Mucosa of gallbladder (tissue), 1 donor: ENCODE results near the gene PDHX. TPM values are rescaled to one million over a fixed set of nuclear protein-coding genes. Genes with fewer than 3 reads are reported as not detected.
A peak's percentile ranks its signal among the peaks of the same experiment; 100 is the strongest.
"Not testable (repeated sequence)": the region's sequence is repeated elsewhere in the genome, so short reads cannot be mapped to it uniquely, and the experiment has no call there.

Experiments used
- DNase-seq: peaks from one replicate; pipeline ENCODE4 v3.0.0-alpha.2; 2020; ENCODE audit warnings: low spot score
- total RNA-seq: library from RNA; stranded (reverse); gene quantifications from one replicate; pipeline ENCODE4 v1.2.1, GENCODE V29; 2021
- donor health status: DM: no; HTN: no; CAD: no.

Gene PDHX
- 40.4 TPM for total RNA-seq

DNA sequence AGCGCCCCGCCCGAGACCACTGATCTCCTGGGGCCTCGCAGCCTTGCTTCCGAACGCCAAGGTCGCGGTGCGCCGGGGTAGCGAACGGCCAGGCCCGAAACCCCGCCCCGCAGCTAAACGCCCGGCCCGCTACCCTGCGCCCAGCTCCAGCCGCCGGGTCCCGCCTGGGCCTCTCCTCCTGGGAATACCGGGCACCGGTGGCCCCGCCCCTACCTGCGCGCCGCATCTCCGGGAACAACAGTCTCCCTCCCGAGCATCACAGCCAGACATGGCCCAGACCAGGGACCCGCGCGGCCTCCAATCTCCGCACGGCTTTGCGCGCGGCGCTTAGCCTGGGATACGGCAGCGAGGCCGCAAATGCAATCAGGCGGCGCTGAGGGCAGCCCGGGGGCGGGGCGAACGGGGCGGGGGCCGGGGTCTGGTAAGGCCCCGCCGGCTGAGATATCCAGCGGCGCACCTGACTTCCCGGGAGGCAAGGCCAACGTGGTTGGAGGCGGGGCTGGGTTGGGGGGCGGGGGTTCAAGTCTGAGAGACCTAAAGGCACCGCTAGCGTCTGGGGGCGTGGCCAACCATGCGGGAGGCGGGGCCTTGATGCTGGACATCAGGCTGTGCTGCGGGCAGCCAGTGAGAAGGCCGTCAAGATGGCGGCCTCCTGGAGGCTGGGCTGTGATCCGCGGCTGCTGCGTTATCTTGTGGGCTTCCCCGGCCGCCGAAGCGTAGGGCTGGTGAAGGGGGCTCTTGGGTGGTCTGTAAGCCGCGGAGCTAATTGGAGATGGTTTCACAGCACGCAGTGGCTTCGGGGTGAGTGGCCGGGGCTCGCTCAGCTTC, at the start of gene PDHX, which contains the start of gene APIP:
Gene PDHX, plus strand, starts transcription at position 604 of the 828 bp plus-strand sequence. Its CDS starts 38 bp downstream, at position 642.
Gene APIP, minus strand, starts transcription at position 365 of the 828 bp plus-strand sequence. Its CDS starts 95 bp downstream, at position 270.
- DNase-seq = peak; percentile 100

GRCh38 chr11:34869425-34869824, 47.0 kb upstream of the PDHX start:
- no peak for DNase-seq

DNA sequence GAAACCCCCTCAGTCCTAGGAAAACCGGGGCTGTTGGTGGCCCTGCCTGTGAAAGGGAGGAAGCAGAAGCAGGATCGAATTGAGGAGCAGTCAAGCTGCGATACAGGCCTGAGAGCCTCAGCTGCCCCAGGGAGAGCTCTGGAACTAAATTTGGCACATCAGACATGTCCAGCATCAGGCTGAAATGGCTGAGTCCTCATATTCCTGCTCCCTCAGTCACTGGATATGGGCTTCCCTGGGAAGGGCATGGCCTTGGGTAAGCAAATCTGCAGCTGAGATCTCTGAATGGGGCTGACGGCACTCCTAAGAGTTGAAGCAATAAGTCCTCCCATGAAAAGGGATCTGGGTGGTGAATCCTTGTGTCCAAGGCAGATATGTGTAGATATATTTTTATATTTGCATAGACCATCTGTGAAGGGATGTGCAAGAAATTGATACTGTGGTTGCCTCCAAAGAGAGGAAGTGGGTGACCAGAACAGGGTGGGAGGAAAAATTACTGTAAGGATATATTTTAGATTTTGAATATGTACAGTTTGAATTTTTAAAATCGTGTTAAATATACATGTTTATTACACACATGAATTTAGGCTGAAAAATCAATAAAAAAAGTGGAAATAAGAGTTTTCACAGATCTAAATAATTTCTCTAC, 45.7 kb upstream of the PDHX start:
- no peak for DNase-seq

DNA sequence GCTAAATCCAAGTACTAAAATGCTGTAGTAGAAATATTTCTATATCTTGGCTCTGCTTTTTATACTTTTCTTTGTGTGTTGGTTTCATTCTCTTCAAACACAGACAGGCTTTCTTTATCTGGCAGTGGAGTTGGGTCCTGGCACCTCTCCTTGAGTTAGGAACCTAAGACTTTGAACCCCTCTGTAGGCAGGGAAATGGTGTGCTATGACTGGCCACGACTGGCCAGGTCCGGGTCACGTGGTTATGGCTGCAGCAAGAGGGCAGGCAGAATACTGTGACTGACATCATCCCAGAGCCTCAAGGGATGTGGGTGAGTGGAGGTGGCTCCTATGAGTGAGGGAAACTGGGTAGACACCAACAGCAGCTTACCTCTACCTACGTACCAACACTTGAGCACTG, 42.2 kb upstream of the PDHX start:
- DNase-seq = no peak

DNA sequence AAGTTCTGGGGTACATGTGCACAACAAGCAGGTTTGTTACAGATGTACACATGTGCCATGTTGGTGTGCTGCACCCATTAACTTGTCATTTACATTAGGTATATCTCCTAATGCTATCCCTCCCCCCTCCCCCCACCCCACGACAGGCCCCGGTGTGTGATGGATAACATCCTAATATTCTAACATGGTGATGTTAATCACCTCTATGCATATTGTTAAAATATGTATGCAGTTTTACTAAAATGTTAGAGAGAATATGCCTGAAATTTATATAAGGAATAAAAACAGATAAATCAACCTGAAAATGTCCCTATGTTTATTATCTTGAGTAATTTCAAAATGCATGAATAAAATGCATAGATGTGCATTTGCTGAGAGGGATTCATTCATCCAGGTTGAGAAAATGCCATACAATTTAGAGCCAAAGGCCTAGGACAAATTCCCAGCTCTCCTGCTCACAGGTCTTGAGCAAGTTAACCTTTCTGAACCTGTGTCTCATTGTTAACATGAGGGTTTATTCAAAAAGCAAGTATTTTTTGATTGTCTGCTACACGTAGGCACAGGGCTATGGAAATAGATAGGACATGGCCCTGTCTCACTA, 38.9 kb upstream of the PDHX start:
- DNase-seq = no peak

DNA sequence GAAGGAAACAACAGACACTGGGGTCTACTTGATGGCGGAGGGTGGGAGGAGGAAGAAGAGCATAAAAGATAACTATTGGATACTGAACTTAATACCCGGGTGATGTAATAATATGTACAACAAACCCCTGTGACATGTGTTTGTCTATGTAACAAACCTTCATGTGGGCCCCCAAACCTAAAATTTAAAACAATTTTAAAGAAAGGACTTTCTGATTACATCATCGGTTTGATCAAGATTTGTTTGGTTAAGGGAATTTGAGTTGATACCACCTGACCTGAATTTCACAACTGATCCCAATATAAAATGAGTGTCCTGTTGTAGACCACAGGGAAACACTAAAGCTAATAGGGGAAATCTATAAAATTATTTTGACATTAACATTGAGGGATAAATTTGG, 34.5 kb upstream of the PDHX start:
- no peak for DNase-seq

- DNase-seq = no peak
Observed at GRCh38 chr11:34886609-34887008, 29.8 kb upstream of the PDHX start.

- no peak for DNase-seq
Observed at GRCh38 chr11:34887260-34887659, 29.2 kb upstream of the PDHX start.

GRCh38 chr11:34890089-34890488, 26.3 kb upstream of the PDHX start:
- DNase-seq = no peak

GRCh38 chr11:34890812-34891211, 25.6 kb upstream of the PDHX start:
- no peak for DNase-seq

- DNase-seq = no peak
Observed at GRCh38 chr11:34891611-34892010, 24.8 kb upstream of the PDHX start.

DNA sequence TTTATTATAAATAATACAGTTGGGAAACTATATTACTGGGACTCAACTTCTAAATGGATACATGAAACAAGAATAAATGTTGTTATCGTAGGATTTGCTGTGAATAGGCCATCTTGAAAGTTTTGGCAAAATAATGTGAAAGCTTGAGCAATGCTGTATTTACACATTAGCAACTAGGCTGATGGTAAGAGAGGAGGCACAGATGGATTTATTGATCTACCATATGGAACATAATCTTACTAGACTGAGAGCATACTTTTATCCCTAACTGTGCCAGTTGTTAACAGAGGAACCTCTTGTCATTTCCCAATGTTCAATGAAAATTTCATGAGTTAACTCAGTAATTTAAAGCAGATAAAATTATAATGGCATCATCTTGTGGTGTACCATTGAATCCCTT, 23.0 kb upstream of the PDHX start:
- no peak for DNase-seq

GRCh38 chr11:34896191-34896590, 20.2 kb upstream of the PDHX start:
- not testable (repeated sequence) for DNase-seq

- DNase-seq = no peak
Observed at GRCh38 chr11:34897171-34897870, 19.1 kb upstream of the PDHX start.

GRCh38 chr11:34898474-34898873, 17.9 kb upstream of the PDHX start:
- no peak for DNase-seq

DNA sequence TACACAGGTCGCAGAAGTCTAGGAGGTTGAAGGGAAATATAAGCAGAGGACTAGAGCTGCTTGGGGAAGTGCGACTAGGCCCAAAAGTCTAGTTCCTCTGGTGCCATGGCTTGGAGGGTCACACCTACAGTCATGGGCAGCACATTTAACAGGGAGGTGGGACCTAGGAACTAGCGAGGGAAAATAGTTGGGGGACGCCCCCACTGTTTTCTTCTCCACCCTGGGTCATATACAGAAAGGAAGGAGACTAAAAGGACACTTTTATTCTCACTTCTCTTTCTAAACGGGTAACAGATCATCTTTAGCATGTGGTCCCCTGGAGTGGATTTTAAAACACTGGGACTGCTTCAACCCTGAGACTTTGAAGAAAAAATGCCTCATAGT, 16.8 kb upstream of the PDHX start:
- no peak for DNase-seq

DNA sequence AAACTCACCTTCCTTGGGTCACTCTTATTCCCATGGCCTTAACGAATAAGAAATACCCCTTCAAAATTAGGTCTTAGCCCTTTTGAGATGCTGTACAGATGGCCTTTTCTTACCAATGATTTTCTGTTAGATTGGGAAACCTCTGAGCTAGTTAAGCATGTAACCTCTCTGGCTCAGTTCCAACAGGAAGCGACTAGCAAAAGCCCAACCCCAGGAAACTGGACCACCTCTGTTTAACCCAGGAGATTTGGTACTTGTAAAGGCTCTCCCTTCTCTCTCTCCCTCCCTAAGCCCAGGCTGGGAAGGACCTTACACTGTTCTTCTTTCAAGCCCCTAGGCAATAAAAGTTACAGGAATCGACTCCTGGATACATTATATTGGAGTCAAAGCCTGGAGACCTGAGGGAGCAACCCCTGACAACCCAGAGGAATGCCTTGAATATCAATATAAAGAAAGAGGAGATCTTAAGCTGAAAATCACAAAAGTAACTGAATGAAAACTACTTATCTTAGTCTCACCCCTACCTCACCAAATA, 11.9 kb upstream of the PDHX start:
- DNase-seq = no peak

DNA sequence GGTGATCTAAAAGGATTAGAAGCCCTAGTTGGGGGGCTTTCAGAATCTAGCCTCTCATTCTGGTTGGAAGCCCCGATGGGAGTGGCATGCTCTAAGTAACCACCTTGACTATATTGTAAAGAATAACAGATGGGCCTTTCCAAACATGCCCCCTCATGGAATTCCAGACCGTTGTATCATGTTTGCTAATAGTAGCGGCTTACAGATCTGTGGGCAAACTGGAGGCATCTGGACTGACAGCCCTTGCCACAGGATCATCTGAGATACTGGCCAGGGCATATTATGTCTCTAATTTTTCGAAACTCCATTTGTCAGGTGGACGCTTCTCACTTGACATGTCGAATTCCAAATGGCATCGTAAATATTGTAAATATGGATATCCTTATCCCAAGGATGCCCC, 10.8 kb upstream of the PDHX start:
- no peak for DNase-seq

- DNase-seq = no peak
Observed at GRCh38 chr11:34907934-34908593, 8.4 kb upstream of the PDHX start.

GRCh38 chr11:34909415-34909814, 7.0 kb upstream of the PDHX start:
- DNase-seq = no peak

DNA sequence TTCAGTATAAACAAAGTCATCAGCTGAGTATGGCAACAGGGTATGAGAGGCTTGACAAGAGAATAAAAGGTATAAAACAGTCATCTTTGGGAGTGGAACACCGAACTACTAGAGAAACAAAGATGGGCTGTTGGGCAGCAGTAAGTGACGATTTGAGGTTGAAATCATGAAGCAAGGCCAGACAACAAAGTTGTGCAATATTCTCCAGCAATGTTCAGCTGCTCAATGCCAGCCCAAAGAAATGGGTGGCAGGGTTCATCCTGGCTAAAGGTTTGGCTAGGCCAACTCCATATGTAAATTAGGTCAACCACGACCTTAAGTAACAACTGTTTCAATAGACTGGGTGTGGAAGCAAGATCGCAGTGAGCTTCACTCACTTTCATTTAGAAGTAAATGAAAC, 6.5 kb upstream of the PDHX start:
- no peak for DNase-seq
